Stimulated activated CD4-positive, alpha-beta T cell treated with anti-CD3 and anti-CD28 coated beads, Interleukin-1b, Interleukin-23, amount 100 ng/mL, for 1 hour (primary cell): Measurements from ENCODE around the gene FBXO44.
"Not testable (repeated sequence)": the region's sequence is repeated elsewhere in the genome, so short reads cannot be mapped to it uniquely, and the experiment has no call there.

Source experiments
- DNase-seq, 2 donors: peaks; one replicate each; pipeline ENCODE4 v3.0.0-alpha.2; 2020; ENCODE audit warnings: low read depth in 2 of 2

FBXO44 gene

GRCh38 chr1:11654137-11654938 lies at the start of gene FBXO44, which contains the start of gene FBXO2:
Gene FBXO44, plus strand, starts transcription at chr1:11654877. Its CDS starts 959 bp downstream, at chr1:11655836.
Gene FBXO2, minus strand, starts transcription at chr1:11654429. Its CDS starts 89 bp downstream, at chr1:11654340.
- peak; percentile 37 to 59 for DNase-seq

GRCh38 chr1:11606775-11607174 lies 47.9 kb upstream of the FBXO44 start:
- no peak for DNase-seq

GRCh38 chr1:11608596-11609130 lies 46.0 kb upstream of the FBXO44 start:
- DNase-seq = not testable (repeated sequence)

GRCh38 chr1:11609378-11609777 lies 45.3 kb upstream of the FBXO44 start:
- not testable (repeated sequence) for DNase-seq

- DNase-seq = no peak
Observed at GRCh38 chr1:11610629-11611180, 44.0 kb upstream of the FBXO44 start.

GRCh38 chr1:11611638-11612327 lies 42.9 kb upstream of the FBXO44 start:
- no peak for DNase-seq

- no peak for DNase-seq
Observed at GRCh38 chr1:11613347-11613746, 41.3 kb upstream of the FBXO44 start.

GRCh38 chr1:11615090-11615489 lies 39.6 kb upstream of the FBXO44 start:
- no peak for DNase-seq

GRCh38 chr1:11616766-11617165 lies 37.9 kb upstream of the FBXO44 start:
- no peak for DNase-seq

- no peak for DNase-seq
Observed at GRCh38 chr1:11617314-11617713, 37.4 kb upstream of the FBXO44 start.

GRCh38 chr1:11617741-11618140 lies 36.9 kb upstream of the FBXO44 start:
- no peak for DNase-seq

GRCh38 chr1:11620405-11620804 lies 34.3 kb upstream of the FBXO44 start:
- DNase-seq = no peak

GRCh38 chr1:11620924-11621323 lies 33.8 kb upstream of the FBXO44 start:
- no peak for DNase-seq

- DNase-seq = no peak
Observed at GRCh38 chr1:11622398-11622797, 32.3 kb upstream of the FBXO44 start.

GRCh38 chr1:11623702-11624101 lies 31.0 kb upstream of the FBXO44 start:
- no peak for DNase-seq

GRCh38 chr1:11626551-11626950 lies 28.1 kb upstream of the FBXO44 start:
- no peak for DNase-seq

- no peak for DNase-seq
Observed at GRCh38 chr1:11628767-11629166, 25.9 kb upstream of the FBXO44 start.

- no peak for DNase-seq
Observed at GRCh38 chr1:11629184-11630016, 25.3 kb upstream of the FBXO44 start.

- DNase-seq = no peak
Observed at GRCh38 chr1:11634365-11635192, 20.1 kb upstream of the FBXO44 start.

GRCh38 chr1:11638121-11638520 lies 16.6 kb upstream of the FBXO44 start:
- no peak for DNase-seq

- no peak for DNase-seq
Observed at GRCh38 chr1:11639372-11639771, 15.3 kb upstream of the FBXO44 start.
